NCI-H2029 (cell line): ENCODE measurements around the gene FBF1.
"Not testable (repeated sequence)": the region's sequence is repeated elsewhere in the genome, so short reads cannot be mapped to it uniquely, and the experiment has no call there.

Source experiments
- DNase-seq: peaks from one replicate; lab custom pipeline; 2025; lab: John Stamatoyannopoulos, UW

The FBF1 gene

DNA sequence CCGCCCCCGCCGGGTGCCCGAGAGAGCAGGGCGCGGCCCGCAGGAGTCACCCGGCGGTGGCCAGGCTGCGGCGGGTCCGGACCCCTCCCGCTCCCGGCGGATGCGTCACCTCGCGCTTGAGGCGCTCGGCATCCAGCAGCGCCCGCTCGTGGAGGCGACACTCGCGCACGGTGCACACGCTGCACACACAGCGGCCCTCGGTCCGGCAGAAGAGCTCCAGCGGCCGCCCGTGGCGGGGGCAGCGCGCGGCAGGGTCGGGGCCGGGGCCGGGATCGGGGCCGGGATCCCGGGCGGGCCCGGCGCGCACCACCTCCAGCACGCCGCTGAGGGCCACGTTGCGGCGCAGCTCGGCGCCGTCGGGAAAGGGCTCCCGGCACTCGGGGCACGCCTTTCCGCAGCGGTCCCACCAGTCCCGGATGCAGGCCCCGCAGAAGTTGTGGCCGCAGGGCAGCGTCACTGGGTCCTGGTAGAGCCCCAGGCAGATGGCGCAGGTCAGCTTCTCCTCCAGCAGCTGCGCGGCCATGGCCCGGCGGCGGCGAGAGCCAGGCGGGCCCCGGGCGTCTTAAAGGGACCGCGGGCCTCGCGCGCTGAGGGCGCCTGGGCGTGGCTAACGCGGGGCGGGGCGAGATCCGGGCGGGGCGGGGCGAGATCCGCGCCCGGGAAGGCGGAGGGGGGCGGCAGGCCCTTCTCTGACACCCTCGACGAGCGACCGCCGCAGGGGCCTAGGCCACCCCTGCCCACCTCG lies 44.3 kb downstream of the FBF1 start, which contains the start of gene TRIM65:
TRIM65 (minus strand) TSS at position 537 of the 745 bp plus-strand sequence; CDS start at position 523, 14 bp downstream.
- peak; percentile 50 for DNase-seq

- no peak for DNase-seq
These were observed 45.3 kb downstream of the FBF1 start for GRCh38 chr17:75895370-75896155.

GRCh38 chr17:75894049-75894733 lies 46.7 kb downstream of the FBF1 start:
- no peak for DNase-seq

- no peak for DNase-seq
These were observed 47.4 kb downstream of the FBF1 start for GRCh38 chr17:75893305-75894048.

GRCh38 chr17:75892556-75893224 lies 48.2 kb downstream of the FBF1 start:
- no peak for DNase-seq

- DNase-seq, result no peak
These were observed 49.0 kb downstream of the FBF1 start for GRCh38 chr17:75891605-75892555.

- no peak for DNase-seq
These were observed 49.7 kb downstream of the FBF1 start for GRCh38 chr17:75891022-75891604.

DNA sequence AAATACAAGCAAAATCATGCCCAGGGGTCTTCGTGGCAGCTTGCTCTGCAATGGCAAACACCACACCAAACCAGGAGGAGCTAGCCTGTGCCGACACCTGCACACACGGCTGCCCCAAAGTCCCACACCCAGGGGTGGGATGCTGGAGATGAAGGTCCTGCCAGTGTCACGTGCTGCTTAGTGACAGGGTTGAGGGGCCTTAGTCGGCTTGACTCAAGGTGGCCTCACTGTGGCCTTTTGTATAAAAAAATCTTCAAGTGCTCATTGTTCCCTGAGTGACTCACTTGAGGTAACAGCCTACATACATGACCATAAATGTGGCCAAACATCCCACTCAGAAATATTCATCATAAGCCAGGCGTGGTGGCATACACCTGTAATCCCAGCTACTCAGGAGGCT lies 51.4 kb downstream of the FBF1 start:
- DNase-seq, result no peak

GRCh38 chr17:75888484-75888883 lies 52.4 kb downstream of the FBF1 start:
- no peak for DNase-seq

- DNase-seq, result not testable (repeated sequence)
These were observed 55.0 kb downstream of the FBF1 start for GRCh38 chr17:75885860-75886259.

DNA sequence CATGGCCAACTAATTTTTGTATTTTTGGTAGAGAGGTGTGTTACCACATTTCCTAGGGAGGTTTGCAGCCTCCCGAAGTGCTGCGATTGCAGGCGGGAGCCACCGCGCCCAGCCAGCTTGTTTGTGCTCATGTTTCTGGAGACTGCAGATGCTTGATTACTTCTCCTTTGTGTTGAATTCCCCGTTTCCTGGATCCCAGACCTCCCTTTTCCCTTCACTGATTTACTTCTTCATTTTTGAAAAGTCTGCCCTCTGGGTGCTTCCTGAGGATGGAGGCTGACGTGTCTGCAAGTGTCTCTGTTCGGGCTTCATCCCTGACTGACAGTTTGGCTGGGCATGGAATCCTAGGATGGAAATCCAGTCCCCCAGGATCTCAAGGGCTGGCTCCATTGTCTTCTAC lies 55.4 kb downstream of the FBF1 start:
- no peak for DNase-seq

- DNase-seq, result no peak
These were observed 59.0 kb downstream of the FBF1 start for GRCh38 chr17:75881678-75882454.

DNA sequence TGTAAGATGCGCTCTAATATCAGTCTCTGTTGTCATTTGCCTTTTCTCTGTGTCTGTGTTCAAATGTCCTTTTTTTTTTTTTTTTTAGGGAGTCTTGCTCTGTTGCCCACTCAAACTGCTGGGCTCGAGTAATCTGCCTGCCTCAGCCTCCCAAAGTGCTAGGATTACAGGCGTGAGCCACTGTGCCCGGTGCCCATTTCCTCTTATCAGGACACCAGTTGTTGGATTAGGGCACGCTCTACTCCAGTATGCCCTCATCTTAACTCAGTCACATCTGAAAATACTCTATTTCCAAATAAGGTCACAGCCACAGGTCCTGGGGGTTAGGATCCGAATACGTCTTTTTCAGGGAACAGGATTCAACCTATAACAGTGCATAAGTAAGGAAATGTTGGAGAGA lies 60.6 kb downstream of the FBF1 start:
- no peak for DNase-seq

GRCh38 chr17:75878174-75878998 lies 62.5 kb downstream of the FBF1 start, which contains the start of gene TRIM47:
TSS of gene TRIM47 (minus strand) at chr17:75878581. CDS start at chr17:75878548, 33 bp downstream.
- no peak for DNase-seq

DNA sequence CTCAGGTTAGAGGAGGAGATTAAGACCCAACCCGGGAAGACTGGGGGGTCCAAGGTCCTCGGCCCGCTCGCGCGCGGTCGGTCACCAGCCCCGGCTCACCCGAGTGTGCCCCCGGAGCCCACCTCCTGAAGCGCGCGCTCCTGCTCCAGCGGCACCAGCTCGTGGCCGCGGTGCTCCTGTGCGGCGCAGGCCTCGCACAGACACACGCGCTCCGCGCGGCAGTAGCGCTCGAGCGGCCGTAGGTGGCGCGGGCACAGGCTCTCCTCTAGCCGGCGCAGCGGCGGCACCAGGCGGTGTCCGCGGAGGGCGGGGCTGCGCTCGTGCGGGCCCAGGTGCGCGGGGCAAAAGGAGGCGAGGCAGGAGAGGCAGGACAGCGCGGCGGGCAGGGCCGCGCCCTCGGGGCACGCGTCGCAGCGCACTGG lies 63.1 kb downstream of the FBF1 start:
- DNase-seq, result peak; percentile 52

- no peak for DNase-seq
These were observed 63.7 kb downstream of the FBF1 start for GRCh38 chr17:75876938-75877751.
